Stimulated activated CD4-positive, alpha-beta T cell treated with anti-CD3 and anti-CD28 coated beads, Interleukin-15, amount 100 ng/mL, for 1 hour (primary cell): ENCODE results near the gene CCDC175.

ENCODE experiments used
- DNase-seq, 2 donors: peaks; one replicate each; pipeline ENCODE4 v3.0.0-alpha.2; 2020; ENCODE audit warnings: low read depth in 1 of 2, low spot score in 1 of 2

Gene CCDC175

DNA sequence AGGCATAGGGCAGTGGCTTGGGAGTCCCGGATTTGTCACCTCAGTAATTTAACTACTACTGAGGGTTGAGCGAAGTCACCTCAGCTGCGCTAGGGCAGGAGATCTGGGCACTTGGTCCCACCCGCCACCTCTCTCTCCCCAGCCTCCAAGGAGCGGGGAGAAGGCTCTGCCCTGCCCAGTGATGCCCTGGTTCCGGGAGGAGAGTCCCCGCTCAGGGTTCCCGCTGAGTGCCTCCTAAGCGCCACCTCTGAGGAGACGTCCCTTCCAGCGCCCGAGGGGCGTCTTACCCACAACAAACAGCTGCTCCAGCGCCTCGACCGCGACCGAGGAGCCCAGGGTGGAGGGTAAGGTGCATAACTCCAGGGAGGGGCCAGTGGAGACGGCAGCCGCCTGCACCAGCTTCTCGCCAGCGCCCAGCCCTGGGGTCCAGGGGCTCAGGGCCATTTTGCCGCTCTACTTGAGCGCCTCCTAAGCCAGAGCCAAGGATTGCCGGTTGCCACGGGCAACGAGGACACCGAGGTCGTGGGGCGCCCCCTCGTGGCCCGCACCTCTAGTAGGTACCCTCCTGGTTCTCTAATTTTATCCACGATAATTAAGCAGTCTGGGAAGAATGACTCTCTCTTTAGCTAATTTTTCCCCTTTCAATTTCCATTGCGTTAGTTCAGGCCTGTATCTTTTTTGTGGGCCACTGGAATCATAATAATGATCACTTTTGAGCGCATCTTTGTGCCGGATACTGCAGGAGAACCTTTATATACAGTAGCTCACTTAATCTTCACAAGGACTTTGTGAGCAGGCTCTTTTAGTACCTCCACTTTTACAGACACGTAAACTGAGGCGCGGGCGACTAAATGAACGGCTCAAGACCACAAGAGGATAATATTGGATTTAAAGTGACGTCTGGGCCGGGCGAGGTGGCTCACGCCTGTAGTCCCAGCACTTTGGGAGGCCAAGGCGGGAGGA, at the start of gene CCDC175:
TSS of gene CCDC175 (minus strand) at position 481 of the 963 bp plus-strand sequence. CDS start at position 444, 37 bp downstream.
- DNase-seq = peak; percentile 53 to 74

DNA sequence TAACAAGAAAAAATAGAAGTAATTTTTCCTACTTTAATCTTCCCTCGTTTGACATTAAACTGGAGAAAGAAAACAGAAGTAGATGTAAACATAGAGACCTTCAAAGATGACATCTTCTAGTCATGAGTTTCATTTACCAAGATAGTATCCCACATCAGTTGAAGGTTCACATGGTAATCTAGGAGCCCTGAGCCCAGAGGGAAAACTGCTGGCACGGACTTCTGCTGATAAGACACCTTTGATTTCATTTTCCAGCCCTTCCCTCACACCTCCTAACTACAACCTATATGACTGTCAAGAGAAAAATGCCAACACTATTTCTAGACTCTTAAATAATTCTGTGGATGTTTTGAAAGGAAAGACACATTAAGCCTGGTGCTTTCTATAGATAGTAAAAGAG, 46.0 kb upstream of the CCDC175 start:
- no peak for DNase-seq

DNA sequence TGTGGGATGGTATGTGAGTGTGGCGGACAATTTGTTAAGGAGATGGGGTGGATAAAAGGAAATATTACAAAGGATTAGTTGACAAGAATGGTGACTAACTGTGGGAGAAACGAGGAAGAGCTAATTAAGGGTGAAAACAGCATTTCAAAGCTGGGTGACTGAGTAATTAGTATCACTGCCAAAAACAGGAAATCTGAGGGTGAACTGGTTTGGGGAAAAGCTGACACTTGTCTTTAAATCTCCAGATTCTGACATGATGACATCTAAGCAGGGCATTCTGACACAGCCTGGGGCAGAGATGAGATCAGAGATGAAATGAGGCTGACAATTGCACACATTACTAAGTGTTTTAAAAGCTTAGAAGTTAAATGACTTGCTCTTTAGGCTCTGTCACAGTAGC, 42.4 kb upstream of the CCDC175 start:
- no peak for DNase-seq

DNA sequence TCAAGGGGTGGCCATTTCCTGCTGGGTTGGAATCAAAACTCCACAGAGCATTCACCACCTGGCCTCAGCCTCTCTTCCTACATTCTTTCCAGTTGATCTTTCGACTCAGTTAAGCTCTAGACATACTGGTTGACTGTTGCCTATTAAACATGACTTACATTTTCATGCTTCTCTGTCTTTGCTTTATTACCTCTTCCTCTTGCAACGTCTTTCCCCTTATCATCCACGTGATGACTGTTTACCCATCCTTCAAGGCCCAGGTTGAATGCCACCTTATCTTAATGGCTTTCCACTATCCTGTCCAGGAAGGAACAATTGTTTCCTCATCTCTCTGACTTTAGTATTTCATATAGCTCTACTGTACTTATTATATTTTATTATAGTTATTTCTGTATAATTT, 24.4 kb upstream of the CCDC175 start:
- DNase-seq = no peak

DNA sequence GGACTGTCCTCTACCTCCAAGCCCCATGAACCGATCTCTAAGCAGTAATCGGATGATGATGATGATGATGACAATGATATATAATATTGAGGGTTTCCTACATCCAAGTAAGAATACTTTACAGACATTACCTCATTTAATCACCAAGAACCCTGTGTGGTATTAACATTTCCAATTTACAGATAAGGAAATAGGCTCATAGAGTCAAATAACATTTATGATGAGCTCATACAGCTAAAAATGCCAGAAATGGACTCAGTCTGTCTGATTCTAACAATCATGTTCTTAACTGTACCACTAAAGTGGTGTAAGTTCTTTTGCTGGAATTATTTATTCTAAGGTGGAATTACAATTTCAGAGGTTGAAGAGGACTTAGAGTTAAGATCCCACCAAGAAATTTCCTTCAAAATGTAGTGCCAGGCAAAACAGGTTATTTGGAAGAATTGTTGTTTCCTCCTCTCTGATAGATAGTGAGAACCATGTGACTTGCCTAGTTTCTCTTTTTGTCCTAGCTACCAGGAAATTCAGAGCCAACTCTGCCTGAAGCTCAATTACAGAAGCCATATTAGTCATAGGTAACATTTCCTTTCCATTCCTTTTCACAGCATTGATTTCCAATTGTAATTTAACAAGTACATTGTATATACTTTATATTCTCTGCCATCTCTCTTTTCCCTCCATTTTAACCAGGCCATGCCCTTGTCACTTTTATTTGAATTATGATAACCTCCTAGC, 23.8 kb upstream of the CCDC175 start:
- no peak for DNase-seq

DNA sequence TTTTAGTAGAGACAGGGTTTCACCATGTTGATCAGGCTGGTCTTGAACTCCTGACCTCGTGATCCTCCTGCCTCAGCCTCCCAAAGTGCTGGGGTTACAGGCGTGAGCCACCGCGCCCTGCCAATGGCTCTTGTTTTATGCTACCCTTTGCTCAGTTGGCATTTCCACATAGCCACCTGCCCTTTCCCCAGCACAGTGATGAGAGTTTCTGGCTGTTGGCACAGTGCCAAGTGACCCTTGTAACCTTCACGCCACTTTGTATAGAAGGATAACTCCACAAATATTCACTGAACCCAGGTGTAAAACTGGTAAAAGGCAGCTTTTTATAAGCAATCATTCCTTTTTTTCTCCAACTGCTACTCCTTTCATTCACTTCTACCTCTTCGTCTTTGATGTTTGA, 18.5 kb upstream of the CCDC175 start:
- no peak for DNase-seq

DNA sequence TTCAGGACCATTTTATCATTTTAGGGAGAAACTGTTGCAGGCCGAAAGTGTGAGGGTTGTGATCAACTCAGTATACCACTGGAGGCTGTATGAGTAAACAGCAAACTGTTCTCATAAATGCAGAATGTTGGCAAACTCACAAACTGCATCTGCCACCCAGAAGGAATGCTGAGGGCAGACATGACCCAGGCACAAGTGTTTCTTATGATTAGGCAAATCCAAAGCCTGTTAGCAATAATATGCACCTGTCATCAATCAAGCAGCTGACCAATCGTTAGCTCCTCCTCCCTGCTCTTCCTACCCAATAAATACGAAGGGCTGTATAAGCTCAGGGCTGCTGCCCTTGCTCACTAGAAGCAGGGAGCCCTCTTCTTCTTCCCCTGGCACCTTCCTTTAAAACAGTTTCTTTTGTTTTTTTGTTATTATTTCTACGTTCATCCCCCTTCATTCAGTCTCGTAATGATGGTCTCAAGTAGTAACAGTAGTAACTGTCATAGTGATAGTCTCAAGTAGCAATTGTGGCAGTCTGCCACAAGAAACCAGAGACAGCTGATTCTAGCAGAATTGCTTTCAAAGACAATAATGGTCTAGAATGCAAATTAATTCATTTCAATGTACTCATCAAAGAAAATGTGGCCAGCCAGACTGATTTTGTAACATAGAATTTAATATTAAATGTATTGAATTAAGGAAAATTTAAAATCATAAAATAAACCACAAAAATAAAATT, 15.2 kb upstream of the CCDC175 start:
- DNase-seq = no peak

DNA sequence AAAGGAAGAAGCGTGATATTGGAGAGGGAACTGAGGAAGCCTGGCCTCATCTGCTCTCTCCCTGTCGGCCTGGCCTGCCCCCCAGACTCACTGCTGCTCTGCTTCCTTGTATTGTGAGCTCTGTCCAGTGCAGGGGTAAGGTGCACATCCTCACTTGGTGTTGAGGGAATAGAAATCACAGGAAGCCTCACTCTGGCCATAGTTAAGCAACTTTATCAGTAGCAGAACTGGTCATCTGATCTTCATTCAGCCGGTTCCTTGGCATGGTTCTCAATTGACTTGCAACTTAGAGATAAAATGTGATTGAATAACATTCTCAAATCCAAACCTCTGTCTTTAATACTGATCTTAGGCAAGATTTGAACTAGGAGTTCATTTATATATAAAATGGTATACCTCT, 11.5 kb upstream of the CCDC175 start:
- DNase-seq = no peak

DNA sequence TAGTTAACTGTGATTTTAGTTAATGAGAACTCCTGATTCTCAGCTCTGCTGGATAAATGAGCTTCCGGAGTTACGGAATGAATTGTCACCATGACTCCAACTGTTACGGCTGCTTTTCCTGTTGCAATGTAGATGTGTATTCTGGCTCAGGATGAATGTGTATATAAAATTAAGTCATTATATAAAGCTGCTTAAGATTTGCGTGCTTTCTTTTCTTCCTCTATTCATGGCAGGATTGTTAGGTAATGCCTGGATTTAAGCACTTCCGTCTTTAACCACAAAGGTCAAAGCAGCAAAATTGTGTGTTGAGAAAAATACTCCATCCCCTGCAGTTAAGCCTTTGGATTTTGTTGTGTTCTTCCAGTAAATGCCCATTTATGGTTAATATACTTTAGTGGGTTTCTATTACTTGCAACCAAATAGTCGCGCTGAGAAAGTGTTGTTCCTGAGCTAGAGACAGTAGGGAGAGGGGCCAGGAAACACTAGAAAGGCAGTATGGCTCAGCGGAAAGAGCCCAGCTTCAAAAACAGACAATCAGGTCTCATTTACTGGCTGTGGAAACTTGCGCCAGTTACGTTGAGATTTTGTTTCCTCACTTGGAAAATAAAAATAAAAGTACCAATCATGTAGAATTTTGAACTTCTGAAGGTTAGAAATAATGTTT, 9.4 kb upstream of the CCDC175 start:
- DNase-seq = no peak

DNA sequence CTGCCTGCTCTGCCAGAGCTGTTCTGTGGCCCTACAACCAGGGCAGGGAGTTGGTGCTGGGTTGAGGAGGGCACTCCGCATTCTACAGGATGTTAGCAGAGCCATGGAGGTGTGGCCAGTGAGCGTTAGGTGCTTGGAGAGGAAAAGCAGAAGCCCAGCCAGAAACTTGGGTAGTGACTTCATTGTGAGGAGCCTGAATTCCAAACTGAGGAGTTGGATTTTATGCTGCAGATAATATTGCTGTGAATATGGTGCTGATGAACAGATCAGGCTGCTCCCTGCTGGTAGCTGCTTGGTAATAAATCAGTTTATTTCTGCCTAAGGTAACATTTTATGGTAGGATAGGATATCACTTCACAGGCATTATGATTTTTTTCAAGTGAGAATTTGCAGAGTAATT, 7.1 kb upstream of the CCDC175 start:
- DNase-seq = no peak

DNA sequence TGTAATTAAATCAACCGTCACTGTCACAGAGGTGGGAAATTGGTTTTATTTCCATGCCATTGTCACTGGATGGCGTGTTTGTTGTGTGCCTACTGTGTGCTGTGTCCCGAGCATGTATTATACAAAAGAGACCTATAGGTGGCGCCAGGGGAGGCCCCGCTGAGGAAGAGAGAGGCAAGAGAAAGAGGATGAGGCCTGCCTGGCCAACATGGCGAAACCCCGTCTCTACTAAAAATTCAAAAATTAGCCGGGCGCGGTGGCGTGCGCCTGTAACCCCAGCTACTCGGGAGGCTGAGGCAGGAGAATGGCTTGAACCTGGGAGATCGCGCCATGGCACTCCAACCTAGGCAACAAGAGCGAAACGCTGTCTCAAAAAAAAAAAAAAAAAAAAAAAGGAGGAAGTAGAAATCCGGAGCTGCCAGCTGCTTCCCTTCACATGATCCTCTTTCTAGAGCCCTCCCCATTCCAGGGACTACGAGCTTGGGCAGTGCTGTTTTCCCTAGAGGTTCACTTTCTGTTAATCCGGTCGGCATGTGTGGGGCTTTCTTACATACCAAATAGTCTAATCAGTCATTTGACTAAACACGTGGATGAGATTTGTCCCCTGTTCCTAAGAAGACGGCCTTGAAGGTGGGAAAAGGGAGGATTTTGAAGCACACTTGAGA, 6.4 kb upstream of the CCDC175 start:
- no peak for DNase-seq

DNA sequence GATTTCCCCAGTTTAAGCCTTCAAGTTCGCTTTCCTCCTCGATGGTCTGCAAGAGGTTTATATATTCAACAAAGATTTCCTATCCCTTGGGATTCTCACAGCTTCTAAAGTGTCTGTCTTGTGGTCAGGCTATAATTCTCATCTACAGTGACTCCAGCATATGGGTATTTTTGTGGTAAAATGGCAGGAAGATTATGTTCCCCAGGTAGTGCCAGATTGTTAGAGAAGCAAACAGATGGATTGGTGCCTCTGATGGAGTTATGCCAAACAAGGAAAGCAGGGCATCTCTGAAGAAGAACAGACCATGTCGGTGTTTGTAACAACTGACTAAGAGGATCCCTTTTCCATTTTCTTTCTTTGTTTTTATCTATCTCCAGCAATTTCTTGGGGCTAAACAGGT, 5.5 kb upstream of the CCDC175 start:
- no peak for DNase-seq

DNA sequence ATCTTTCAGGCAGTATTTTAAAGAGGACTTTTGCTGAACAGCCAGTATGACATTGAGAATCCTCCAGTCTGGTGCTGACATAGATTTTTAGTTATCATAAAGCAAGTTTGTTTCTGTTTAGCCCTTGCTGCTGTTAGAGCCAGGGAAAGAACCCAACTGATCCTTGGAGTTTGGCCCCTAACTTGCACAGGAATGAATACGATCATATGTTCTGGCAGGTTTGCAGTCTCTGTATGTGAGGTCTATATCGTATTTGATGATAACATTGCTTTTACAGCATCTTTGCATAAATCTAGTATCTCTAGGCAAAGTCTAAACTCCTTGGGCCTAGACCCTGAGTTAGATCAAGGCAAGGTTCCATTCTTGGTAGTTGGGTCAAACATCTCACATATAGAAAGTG, 4.3 kb upstream of the CCDC175 start:
- DNase-seq = no peak

DNA sequence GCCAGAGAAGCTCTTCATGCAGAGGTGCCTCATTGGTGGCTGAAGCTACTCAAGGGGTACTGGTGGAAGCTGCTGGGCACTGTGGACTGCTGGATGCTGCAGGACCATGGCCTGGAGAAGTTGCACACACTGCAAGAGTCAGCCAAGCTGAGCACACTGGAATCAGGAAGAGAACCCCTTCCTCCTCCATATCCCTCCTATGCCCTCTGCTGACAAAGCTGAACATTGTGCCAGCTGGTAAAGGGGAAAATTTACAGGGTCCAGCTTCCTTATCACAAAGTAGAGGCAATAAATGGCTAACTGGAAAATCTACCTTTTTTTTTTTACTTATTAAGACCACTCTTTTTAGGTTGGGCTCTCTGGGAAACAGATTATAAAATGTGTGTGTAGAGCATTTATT, 6.5 kb downstream of the CCDC175 start:
- DNase-seq = no peak

DNA sequence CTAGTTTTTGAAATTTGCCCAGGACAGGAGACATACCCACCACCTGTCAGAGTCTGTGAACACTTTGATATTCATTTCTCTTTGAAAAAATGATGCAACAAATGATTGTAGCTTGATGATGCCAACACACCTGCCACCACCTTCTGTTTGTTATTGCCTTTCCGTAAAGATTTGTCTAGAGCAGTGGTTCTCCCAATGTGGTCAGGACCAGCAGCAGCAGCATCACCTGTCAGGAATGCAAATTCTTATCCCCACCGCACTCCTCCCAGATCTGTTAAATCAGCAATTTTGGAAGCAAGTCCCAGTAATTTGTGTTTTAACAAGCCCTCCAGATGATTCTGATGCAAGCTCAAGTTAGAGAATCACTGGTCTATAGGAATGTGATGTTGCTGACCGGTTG, 9.9 kb downstream of the CCDC175 start:
- no peak for DNase-seq

DNA sequence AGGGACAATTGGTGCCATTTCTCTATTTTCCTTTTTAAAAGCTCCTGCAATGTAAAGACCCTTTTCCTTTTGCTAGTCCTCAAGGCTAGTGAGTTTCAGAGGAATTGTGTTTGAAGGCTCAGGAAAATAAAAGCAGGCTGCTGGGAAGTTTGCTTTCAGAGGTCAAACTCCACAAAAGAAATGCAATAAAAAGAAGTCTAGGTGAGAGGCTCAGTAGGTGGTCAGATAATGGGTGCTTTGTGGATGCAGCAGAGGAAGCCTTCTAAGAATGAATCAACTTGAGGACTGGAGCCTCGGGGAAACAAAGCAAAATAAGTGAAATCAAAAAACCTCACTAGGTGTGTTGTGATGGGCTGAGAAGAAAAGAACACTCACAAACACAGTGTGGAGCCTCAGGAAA, 10.3 kb downstream of the CCDC175 start:
- no peak for DNase-seq

DNA sequence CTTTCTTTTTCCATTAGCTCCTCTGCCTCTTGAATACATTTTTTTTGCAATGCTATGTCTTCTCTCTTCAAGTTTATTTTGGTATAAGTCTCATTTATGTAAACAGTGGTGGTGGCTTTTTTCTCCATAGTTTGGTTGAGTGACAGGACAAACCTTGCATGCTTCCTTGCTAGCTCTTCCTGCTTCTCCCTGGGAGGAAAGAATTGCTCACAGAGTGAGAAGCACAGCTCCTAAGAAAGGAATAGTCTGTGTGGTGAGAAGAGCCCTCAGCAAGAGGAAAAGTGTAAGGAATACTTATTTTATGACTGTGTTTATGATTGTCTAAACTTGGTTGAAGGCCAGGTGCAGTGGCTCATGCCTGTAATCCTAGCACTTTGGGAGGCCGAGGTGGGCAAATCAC, 11.5 kb downstream of the CCDC175 start:
- no peak for DNase-seq

DNA sequence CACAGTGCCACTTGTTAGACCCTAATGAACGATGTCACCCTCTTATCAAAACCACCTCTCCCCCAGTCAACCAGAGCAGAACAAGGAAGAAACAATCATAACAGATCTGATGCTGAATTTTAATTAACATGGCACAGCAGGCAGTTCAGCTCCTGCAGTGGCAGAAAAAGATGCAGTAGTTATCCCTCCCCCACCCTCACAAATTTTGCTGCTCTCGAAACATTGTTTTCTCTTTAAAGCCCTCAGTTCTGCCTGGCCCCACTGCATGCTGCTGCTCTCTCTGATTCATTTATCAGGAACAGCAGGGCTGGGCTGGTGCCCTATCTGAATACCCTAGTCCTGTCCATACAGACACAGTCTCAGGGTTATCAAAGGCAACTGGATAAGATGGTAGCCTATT, 12.2 kb downstream of the CCDC175 start:
- no peak for DNase-seq

DNA sequence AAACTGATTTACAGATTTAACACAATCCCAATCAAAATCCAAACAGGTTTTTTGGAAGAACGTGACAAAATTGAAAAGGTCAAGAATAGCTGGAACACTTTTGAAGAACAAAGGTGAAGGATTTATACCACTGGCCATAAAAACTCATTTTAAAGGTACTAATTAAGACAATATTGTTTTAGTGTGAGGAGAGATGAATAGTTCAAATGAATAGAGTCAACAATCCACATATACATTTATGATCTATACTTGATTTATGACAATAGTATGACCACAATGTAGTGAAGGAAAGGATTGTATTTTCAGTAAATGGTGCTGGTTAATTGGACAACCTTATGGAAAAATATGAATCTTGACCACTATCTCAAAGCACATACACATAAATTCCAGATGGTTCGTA, 29.3 kb downstream of the CCDC175 start:
- DNase-seq = no peak

DNA sequence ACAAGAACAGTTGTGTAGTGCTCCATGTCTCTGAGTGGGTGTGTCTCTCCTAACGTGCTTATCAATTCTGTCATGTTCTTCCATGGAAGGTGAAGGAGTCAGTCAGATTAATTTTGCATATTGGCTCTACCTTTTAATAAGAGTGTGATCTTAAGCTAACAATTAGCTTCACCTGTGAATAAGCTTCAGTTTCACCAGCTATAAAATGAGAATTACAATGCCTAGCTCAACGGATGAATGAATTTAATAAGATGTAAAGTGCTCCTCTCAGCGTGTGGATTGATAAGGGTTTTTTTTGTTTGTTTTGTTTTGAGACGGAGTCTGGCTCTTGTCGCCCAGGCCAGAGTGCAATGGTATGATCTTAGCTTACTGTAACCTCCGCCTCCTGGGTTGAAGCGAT, 32.7 kb downstream of the CCDC175 start:
- DNase-seq = no peak

DNA sequence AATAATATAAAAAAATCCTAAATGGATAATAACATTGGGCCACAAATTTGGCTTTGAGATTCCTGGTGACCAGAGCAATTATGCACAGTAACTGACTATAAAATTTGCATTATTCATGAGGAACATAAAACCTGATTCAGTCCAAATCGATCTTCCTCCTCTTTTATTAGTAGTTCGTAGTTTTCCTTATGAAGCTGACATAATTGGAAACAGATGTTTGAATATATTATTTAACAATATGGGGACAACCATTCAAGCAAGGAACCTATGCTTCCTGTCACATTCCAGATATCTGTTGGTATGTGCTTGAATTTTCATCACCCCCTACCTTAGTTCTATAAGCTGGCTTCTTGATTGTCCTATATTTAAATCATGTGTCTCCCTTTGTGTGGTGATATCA, 34.9 kb downstream of the CCDC175 start:
- DNase-seq = no peak
